Astrocyte (in vitro differentiated cells and primary cell): ENCODE results near the gene LRRC7. TPM values are rescaled to one million over a fixed set of nuclear protein-coding genes. Genes with fewer than 3 reads are reported as not detected.

Experiments
- DNase-seq: peaks from one replicate; pipeline ENCODE4 v3.0.0-alpha.2; 2010; ENCODE audit warnings: low read depth
- FAIRE-seq: peaks from 2 replicates; lab custom pipeline; 2011; peaks lifted over from hg19 to GRCh38; lab: Jason Lieb, UNC
- H2AFZ ChIP-seq: 2 replicates; pipeline ENCODE4 v1.6.0; 2012; ENCODE audit warnings: low read depth, low read length, inconsistent platforms
- H3K27ac ChIP-seq: 2 replicates; pipeline ENCODE4 v1.5.1; 2011; ENCODE audit warnings: low read depth, low read length, inconsistent platforms
- H3K27me3 ChIP-seq: 2 replicates; pipeline ENCODE4 v1.6.0; 2011; ENCODE audit warnings: low read length, inconsistent platforms; ENCODE audit not compliant: insufficient read depth
- H3K36me3 ChIP-seq: 2 replicates; pipeline ENCODE4 v1.5.1; 2011; ENCODE audit warnings: low read length, inconsistent platforms; ENCODE audit not compliant: insufficient read depth
- H3K4me1 ChIP-seq: 2 replicates; pipeline ENCODE4 v1.5.1; 2011; ENCODE audit warnings: low read length, inconsistent platforms; ENCODE audit not compliant: insufficient read depth
- H3K4me2 ChIP-seq: 2 replicates; pipeline ENCODE4 v1.6.0; 2012; ENCODE audit warnings: low read length, inconsistent platforms
- H3K4me3 ChIP-seq: 2 replicates; pipeline ENCODE4 v1.5.1; 2011; ENCODE audit warnings: low read depth, mild to moderate bottlenecking, low read length, inconsistent platforms; ENCODE audit not compliant: insufficient read depth
- H3K79me2 ChIP-seq: 2 replicates; pipeline ENCODE4 v1.6.0; 2012; ENCODE audit warnings: mild to moderate bottlenecking, low read length, inconsistent platforms; ENCODE audit not compliant: insufficient read depth
- H3K9ac ChIP-seq: 2 replicates; pipeline ENCODE4 v1.6.0; 2012; ENCODE audit warnings: mild to moderate bottlenecking, low read length, inconsistent platforms
- H3K9me3 ChIP-seq: 2 replicates; pipeline ENCODE4 v1.5.1; 2012; ENCODE audit warnings: low read depth, mild to moderate bottlenecking, low read length, inconsistent platforms; ENCODE audit not compliant: insufficient read depth
- H4K20me1 ChIP-seq: 2 replicates; pipeline ENCODE4 v1.6.0; 2012; ENCODE audit warnings: low read length, inconsistent platforms; ENCODE audit not compliant: insufficient read depth
- H3K27ac Mint-ChIP-seq: one replicate; pipeline ENCODE4 v1.8.0; 2021; ENCODE audit warnings: mild to moderate bottlenecking, mixed read lengths; ENCODE audit not compliant: unreplicated experiment
- H3K27me3 Mint-ChIP-seq: one replicate; pipeline ENCODE4 v1.8.0; 2021; ENCODE audit warnings: low read depth, mixed read lengths; ENCODE audit not compliant: unreplicated experiment
- H3K36me3 Mint-ChIP-seq: one replicate; pipeline ENCODE4 v1.8.0; 2021; ENCODE audit warnings: low read depth, mixed read lengths; ENCODE audit not compliant: unreplicated experiment
- H3K4me1 Mint-ChIP-seq: one replicate; pipeline ENCODE4 v1.8.0; 2021; ENCODE audit warnings: low read depth, mixed read lengths; ENCODE audit not compliant: unreplicated experiment
- H3K4me3 Mint-ChIP-seq: one replicate; pipeline ENCODE4 v1.8.0; 2021; ENCODE audit warnings: mild to moderate bottlenecking, moderate library complexity, mixed read lengths; ENCODE audit not compliant: unreplicated experiment
- H3K9me3 Mint-ChIP-seq: one replicate; pipeline ENCODE4 v1.8.0; 2021; ENCODE audit warnings: mild to moderate bottlenecking, mixed read lengths; ENCODE audit not compliant: unreplicated experiment
- CTCF ChIP-seq: IDR thresholded peaks from 2 replicates; pipeline ENCODE4 v1.5.1; 2011; ENCODE audit warnings: low read depth, mild to moderate bottlenecking, inconsistent platforms, low read length, moderate library complexity; ENCODE audit not compliant: insufficient read depth
- EZH2 ChIP-seq: IDR thresholded peaks from 2 replicates; pipeline ENCODE4 v1.6.1; 2012; ENCODE audit warnings: mild to moderate bottlenecking, low read length, inconsistent platforms; ENCODE audit not compliant: insufficient read depth
- total RNA-seq: library from RNA; stranded (reverse); gene quantifications from 2 replicates; pipeline ENCODE4 v1.2.1, GENCODE V29; 2021

Gene LRRC7
- total RNA-seq, 1 donor from 2014 or later = 0.27 TPM

- no peaks in the 10 kb centered on the region for H3K79me2 ChIP-seq
- Mint-ChIP-seq H3K9me3 (peaks cover 2% of the 10 kb centered on the region), H3K4me3 (no peak overlapping the region), H3K27ac (no peak overlapping the region), H3K4me1 (no peaks in the 10 kb centered on the region), H3K27me3 (no peaks in the 10 kb centered on the region), H3K36me3 (no peaks in the 10 kb centered on the region)
- no peaks in the 10 kb centered on the region for H3K36me3 ChIP-seq
- H3K9me3 ChIP-seq = no peaks in the 10 kb centered on the region
- no peak overlapping the region for H3K4me3 ChIP-seq
- no peaks in the 10 kb centered on the region for H3K27me3 ChIP-seq
- H4K20me1 ChIP-seq = no peaks in the 10 kb centered on the region
- H2AFZ ChIP-seq = no peak overlapping the region
- DNase-seq = no peak
- FAIRE-seq = no peak
- no peak overlapping the region for H3K27ac ChIP-seq
- no peaks in the 10 kb centered on the region for H3K4me1 ChIP-seq
- no peak for TF ChIP-seq EZH2
- TF ChIP-seq CTCF = no peak
- no peak overlapping the region for H3K9ac ChIP-seq
- no peak overlapping the region for H3K4me2 ChIP-seq
Measured at GRCh38 chr1:69852151-69852550, 284.4 kb downstream of the LRRC7 start.

GRCh38 chr1:69852706-69853105, 285.0 kb downstream of the LRRC7 start:
- H4K20me1 ChIP-seq = no peaks in the 10 kb centered on the region
- no peaks in the 10 kb centered on the region for H3K4me1 ChIP-seq
- H3K36me3 ChIP-seq = no peaks in the 10 kb centered on the region
- H3K79me2 ChIP-seq = no peaks in the 10 kb centered on the region
- H3K4me2 ChIP-seq = no peak overlapping the region
- Mint-ChIP-seq H3K4me1 (no peaks in the 10 kb centered on the region), H3K27me3 (no peaks in the 10 kb centered on the region), H3K36me3 (no peaks in the 10 kb centered on the region), H3K9me3 (peaks cover 2% of the 10 kb centered on the region), H3K27ac (no peak overlapping the region), H3K4me3 (no peak overlapping the region)
- H3K9me3 ChIP-seq = no peaks in the 10 kb centered on the region
- H2AFZ ChIP-seq = no peak overlapping the region
- DNase-seq = no peak
- no peak for FAIRE-seq
- H3K27me3 ChIP-seq = no peaks in the 10 kb centered on the region
- H3K9ac ChIP-seq = no peak overlapping the region
- no peak overlapping the region for H3K4me3 ChIP-seq
- TF ChIP-seq EZH2 = no peak
- no peak for TF ChIP-seq CTCF
- no peak overlapping the region for H3K27ac ChIP-seq

GRCh38 chr1:69858534-69858933, 290.8 kb downstream of the LRRC7 start:
- Histone ChIP-seq H3K9ac (no peak overlapping the region), H2AFZ (no peak overlapping the region), H4K20me1 (no peaks in the 10 kb centered on the region), H3K27ac (no peak overlapping the region), H3K4me3 (no peak overlapping the region), H3K4me1 (no peaks in the 10 kb centered on the region), H3K9me3 (no peaks in the 10 kb centered on the region), H3K4me2 (no peak overlapping the region), H3K79me2 (no peaks in the 10 kb centered on the region), H3K36me3 (no peaks in the 10 kb centered on the region), H3K27me3 (no peaks in the 10 kb centered on the region)
- peaks cover 4% of the 10 kb centered on the region for H3K4me1 Mint-ChIP-seq
- H3K27me3 Mint-ChIP-seq = no peaks in the 10 kb centered on the region
- H3K27ac Mint-ChIP-seq = no peak overlapping the region
- DNase-seq = no peak
- H3K9me3 Mint-ChIP-seq = peaks cover 2% of the 10 kb centered on the region
- H3K36me3 Mint-ChIP-seq = no peaks in the 10 kb centered on the region
- no peak for TF ChIP-seq CTCF
- TF ChIP-seq EZH2 = no peak
- H3K4me3 Mint-ChIP-seq = no peak overlapping the region
- no peak for FAIRE-seq
